ENCODE measurements around the gene MTCL3.

MTCL3 gene

GRCh38 chr6:127503022-127503421 lies 16.1 kb downstream of the MTCL3 start:
- TF ChIP-seq EZH2 (optimal IDR thresholded peaks at IDR 0.05; ENCODE audit: low read depth, low read length) (no peak), CTCF (IDR thresholded peaks at IDR 0.05; ENCODE audit: low read length) (no peak), EZH2phosphoT487 (IDR thresholded peaks at IDR 0.05; ENCODE audit: low read length) (no peak)
- Histone ChIP-seq H3K27me3 (replicated peaks; ENCODE audit: insufficient read depth, low read length) (no peaks in the 10 kb centered on the region), H3K4me2 (ENCODE audit: low read depth, low read length) (no peak overlapping the region), H3F3A (ENCODE audit: insufficient read depth, low read length) (no peaks in the 10 kb centered on the region), H4K20me1 (ENCODE audit: insufficient read depth, low read length) (no peaks in the 10 kb centered on the region), H3K4me3 (ENCODE audit: low read length) (no peak overlapping the region), H3K9ac (ENCODE audit: low read length) (no peak overlapping the region), H3K27ac (ENCODE audit: low read length) (no peak overlapping the region), H3K9me3 (replicated peaks; ENCODE audit: insufficient read depth, low read length) (no peaks in the 10 kb centered on the region), H3K79me2 (ENCODE audit: low read length) (no peaks in the 10 kb centered on the region), H3K4me1 (ENCODE audit: low read length) (no peaks in the 10 kb centered on the region), H3K9me2 (replicated peaks; ENCODE audit: insufficient read depth, low read length) (no peaks in the 10 kb centered on the region), H2AFZ (ENCODE audit: low read length) (no peak overlapping the region), H3K36me3 (replicated peaks; ENCODE audit: insufficient read depth, low read length) (no peaks in the 10 kb centered on the region)
- DNase-seq, result no peak

GRCh38 chr6:127497410-127497809 lies 21.7 kb downstream of the MTCL3 start:
- no peak overlapping the region for H3K4me2 ChIP-seq (ENCODE audit: low read depth, low read length)
- no peaks in the 10 kb centered on the region for H4K20me1 ChIP-seq (ENCODE audit: insufficient read depth, low read length)
- no peak overlapping the region for H3K27ac ChIP-seq (ENCODE audit: low read length)
- no peaks in the 10 kb centered on the region for H3K9me3 ChIP-seq (replicated peaks; ENCODE audit: insufficient read depth, low read length)
- TF ChIP-seq EZH2phosphoT487 (IDR thresholded peaks at IDR 0.05; ENCODE audit: low read length), result no peak
- no peak for TF ChIP-seq CTCF (IDR thresholded peaks at IDR 0.05; ENCODE audit: low read length)
- no peak for TF ChIP-seq EZH2 (optimal IDR thresholded peaks at IDR 0.05; ENCODE audit: low read depth, low read length)
- H3K9ac ChIP-seq (ENCODE audit: low read length), result no peak overlapping the region
- H3K36me3 ChIP-seq (replicated peaks; ENCODE audit: insufficient read depth, low read length), result no peaks in the 10 kb centered on the region
- H3F3A ChIP-seq (ENCODE audit: insufficient read depth, low read length), result no peaks in the 10 kb centered on the region
- no peak overlapping the region for H3K4me3 ChIP-seq (ENCODE audit: low read length)
- H2AFZ ChIP-seq (ENCODE audit: low read length), result no peak overlapping the region
- no peaks in the 10 kb centered on the region for H3K9me2 ChIP-seq (replicated peaks; ENCODE audit: insufficient read depth, low read length)
- no peaks in the 10 kb centered on the region for H3K27me3 ChIP-seq (replicated peaks; ENCODE audit: insufficient read depth, low read length)
- DNase-seq, result no peak
- H3K79me2 ChIP-seq (ENCODE audit: low read length), result no peaks in the 10 kb centered on the region
- H3K4me1 ChIP-seq (ENCODE audit: low read length), result no peaks in the 10 kb centered on the region

- Histone ChIP-seq H2AFZ (ENCODE audit: low read length) (no peak overlapping the region), H3K9me3 (replicated peaks; ENCODE audit: insufficient read depth, low read length) (no peaks in the 10 kb centered on the region), H3F3A (ENCODE audit: insufficient read depth, low read length) (no peaks in the 10 kb centered on the region), H3K36me3 (replicated peaks; ENCODE audit: insufficient read depth, low read length) (no peaks in the 10 kb centered on the region), H4K20me1 (ENCODE audit: insufficient read depth, low read length) (no peaks in the 10 kb centered on the region), H3K9ac (ENCODE audit: low read length) (no peak overlapping the region), H3K79me2 (ENCODE audit: low read length) (no peaks in the 10 kb centered on the region), H3K4me1 (ENCODE audit: low read length) (no peaks in the 10 kb centered on the region), H3K27ac (ENCODE audit: low read length) (no peak overlapping the region), H3K4me3 (ENCODE audit: low read length) (no peak overlapping the region), H3K4me2 (ENCODE audit: low read depth, low read length) (no peak overlapping the region), H3K9me2 (replicated peaks; ENCODE audit: insufficient read depth, low read length) (no peaks in the 10 kb centered on the region), H3K27me3 (replicated peaks; ENCODE audit: insufficient read depth, low read length) (no peaks in the 10 kb centered on the region)
- TF ChIP-seq CTCF (IDR thresholded peaks at IDR 0.05; ENCODE audit: low read length) (no peak), EZH2 (optimal IDR thresholded peaks at IDR 0.05; ENCODE audit: low read depth, low read length) (no peak), EZH2phosphoT487 (IDR thresholded peaks at IDR 0.05; ENCODE audit: low read length) (no peak)
- no peak for DNase-seq
Measured at GRCh38 chr6:127496471-127496870, 22.7 kb downstream of the MTCL3 start.
